IPS DF 19.7 (cell line): Measurements from ENCODE around the gene SIX2.

Experiments used
- DNase-seq: peaks from one replicate; pipeline ENCODE4 v3.0.0-alpha.2; 2013; ENCODE audit warnings: low read depth, low spot score

The SIX2 gene

GRCh38 chr2:45001869-45002385 lies 7.3 kb downstream of the SIX2 start:
- DNase-seq: no peak

GRCh38 chr2:45000921-45001868 lies 8.1 kb downstream of the SIX2 start:
- no peak for DNase-seq

- no peak for DNase-seq
These were observed 8.8 kb downstream of the SIX2 start for GRCh38 chr2:45000341-45000901.

- DNase-seq: no peak
These were observed 9.7 kb downstream of the SIX2 start for GRCh38 chr2:44999540-44999939.

- no peak for DNase-seq
These were observed 11.3 kb downstream of the SIX2 start for GRCh38 chr2:44997963-44998362.

- no peak for DNase-seq
These were observed 12.9 kb downstream of the SIX2 start for GRCh38 chr2:44996356-44996755.

- DNase-seq: no peak
These were observed 14.9 kb downstream of the SIX2 start for GRCh38 chr2:44994377-44994776.

- no peak for DNase-seq
These were observed 20.1 kb downstream of the SIX2 start for GRCh38 chr2:44989176-44989575.

GRCh38 chr2:44983836-44984604 lies 25.2 kb downstream of the SIX2 start:
- no peak for DNase-seq

- no peak for DNase-seq
These were observed 27.5 kb downstream of the SIX2 start for GRCh38 chr2:44981714-44982108.

GRCh38 chr2:44980751-44981713 lies 28.2 kb downstream of the SIX2 start:
- DNase-seq: no peak

GRCh38 chr2:44979581-44979980 lies 29.7 kb downstream of the SIX2 start:
- DNase-seq: no peak

- no peak for DNase-seq
These were observed 33.4 kb downstream of the SIX2 start for GRCh38 chr2:44975571-44976450.

GRCh38 chr2:44974064-44974715 lies 35.1 kb downstream of the SIX2 start:
- no peak for DNase-seq

- no peak for DNase-seq
These were observed 36.3 kb downstream of the SIX2 start for GRCh38 chr2:44972771-44973535.

GRCh38 chr2:44970846-44971450 lies 38.3 kb downstream of the SIX2 start:
- no peak for DNase-seq

GRCh38 chr2:44969936-44970335 lies 39.3 kb downstream of the SIX2 start:
- DNase-seq: no peak

GRCh38 chr2:44967727-44968432 lies 41.4 kb downstream of the SIX2 start:
- DNase-seq: no peak
